Measurements from ENCODE around the gene ALG9.

GRCh38 chr11:111852103-111852502 is 19.3 kb downstream of the ALG9 start:
- TF ChIP-seq YY1 (IDR thresholded peaks at IDR 0.05; ENCODE audit: low read depth) (no peak), RAD21 (IDR thresholded peaks at IDR 0.05; ENCODE audit: low read depth) (no peak), CREB1 (IDR thresholded peaks at IDR 0.05; ENCODE audit: low read depth) (no peak), EP300 (IDR thresholded peaks at IDR 0.05; ENCODE audit: borderline replicate concordance) (no peak), MAX (IDR thresholded peaks at IDR 0.05) (no peak), REST (IDR thresholded peaks at IDR 0.05; ENCODE audit: low read depth) (no peak), USF1 (IDR thresholded peaks at IDR 0.05) (no peak), EGR1 (IDR thresholded peaks at IDR 0.05) (no peak), TAF1 (IDR thresholded peaks at IDR 0.05; ENCODE audit: low read depth) (no peak), TCF12 (IDR thresholded peaks at IDR 0.05; ENCODE audit: low read depth) (no peak), FOXM1 (IDR thresholded peaks at IDR 0.05; ENCODE audit: borderline replicate concordance, low read depth) (no peak), CEBPB (IDR thresholded peaks at IDR 0.05) (no peak)

Data from Ishikawa (cell line).